PC-3 (cell line): Measurements from ENCODE around the gene PCP4. TPM values are rescaled to one million over a fixed set of nuclear protein-coding genes. Genes with fewer than 3 reads are reported as not detected.
A peak's percentile ranks its signal among the peaks of the same experiment; 100 is the strongest.

ENCODE experiments used
- ATAC-seq: fragments of 200-7000 bp; cut with Tn5 transposase; 2 replicates; pipeline ENCODE4 v1.9.1; 2020; ENCODE audit warnings: mild to moderate bottlenecking, moderate library complexity
- Bru-seq: library from RNA; stranded (reverse); fragments of 400-500 nt; gene quantifications from one replicate; lab custom pipeline; 2021; lab: Mats Ljungman, UMichigan
- BruChase-seq, 2 experiments: library from RNA; stranded (reverse); fragments of 400-500 nt; gene quantifications; one replicate each; lab custom pipeline; 2021; lab: Mats Ljungman, UMichigan
- BruUV-seq: library from RNA; stranded (reverse); fragments of 400-500 nt; replicated peaks from 2 replicates; lab custom pipeline; 2021; lab: Mats Ljungman, UMichigan
- CTCF ChIA-PET: fragments of 300-600 bp; sonication (Branson Sonifier 250); formaldehyde crosslinking; loops from one replicate; lab custom pipeline; 2022; ENCODE audit warnings: antibody characterized with exemption; lab: Charles Lee
- POLR2A ChIA-PET: fragments of 300-600 bp; sonication (Branson Sonifier 250); formaldehyde crosslinking; loops from one replicate; lab custom pipeline; 2022; ENCODE audit warnings: antibody characterized with exemption; ENCODE audit not compliant: unreplicated experiment; lab: Charles Lee
- DNase-seq: peaks from one replicate; pipeline ENCODE4 v3.0.0-alpha.2; 2015
- H2AFZ ChIP-seq: fragments of 300-600 bp; sonication (generic); 2 replicates; pipeline ENCODE4 v1.6.0; 2016; ENCODE audit warnings: antibody characterized with exemption, low read length
- H3F3A ChIP-seq: fragments of 300-600 bp; sonication (generic); one replicate; pipeline ENCODE4 v1.6.0; 2017; ENCODE audit warnings: antibody characterized with exemption, low read length, control low read depth, mild to moderate bottlenecking; ENCODE audit not compliant: unreplicated experiment
- H3K27ac ChIP-seq: fragments of 300-600 bp; sonication (generic); 2 replicates; pipeline ENCODE4 v1.5.1; 2016; ENCODE audit warnings: mild to moderate bottlenecking, low read length
- H3K27me3 ChIP-seq: fragments of 300-600 bp; sonication (generic); 2 replicates; pipeline ENCODE4 v1.6.1; 2016; ENCODE audit warnings: low read length, mixed read lengths
- H3K36me3 ChIP-seq: fragments of 300-600 bp; sonication (generic); 2 replicates; pipeline ENCODE4 v1.6.1; 2016; ENCODE audit warnings: low read depth, mixed run types, low read length, mixed read lengths
- H3K4me1 ChIP-seq: fragments of 300-600 bp; sonication (generic); 2 replicates; pipeline ENCODE4 v1.5.1; 2016; ENCODE audit warnings: low read length; ENCODE audit not compliant: insufficient read depth
- H3K4me2 ChIP-seq: fragments of 300-600 bp; sonication (generic); 2 replicates; pipeline ENCODE4 v1.6.0; 2016; ENCODE audit warnings: low read length
- H3K4me3 ChIP-seq: fragments of 300-600 bp; sonication (generic); 2 replicates; pipeline ENCODE4 v1.5.1; 2016; ENCODE audit warnings: mild to moderate bottlenecking, low read length, mixed read lengths
- H3K79me2 ChIP-seq: fragments of 300-600 bp; sonication (generic); 2 replicates; pipeline ENCODE4 v1.6.1; 2017; ENCODE audit warnings: low read length, mixed read lengths
- H3K9ac ChIP-seq: fragments of 300-600 bp; sonication (generic); 2 replicates; pipeline ENCODE4 v1.6.0; 2016; ENCODE audit warnings: mild to moderate bottlenecking, low read length
- H3K9me2 ChIP-seq: fragments of 300-600 bp; sonication (generic); replicated peaks from 2 replicates; pipeline ENCODE4 v1.6.1; 2016; ENCODE audit warnings: mixed run types, low read length, mixed read lengths
- H3K9me3 ChIP-seq: fragments of 300-600 bp; sonication (generic); 2 replicates; pipeline ENCODE4 v1.6.1; 2016; ENCODE audit warnings: low read length, mixed read lengths
- H4K20me1 ChIP-seq: fragments of 300-600 bp; sonication (generic); 2 replicates; pipeline ENCODE4 v1.6.1; 2016; ENCODE audit warnings: low read length, mixed read lengths
- CTCF ChIP-seq: fragments of 300-600 bp; sonication (generic); conservative IDR thresholded peaks from 2 replicates; pipeline ENCODE4 v1.5.1; 2017; ENCODE audit warnings: antibody characterized with exemption, low read depth, mild to moderate bottlenecking, low read length
- EZH2 ChIP-seq: fragments of 300-600 bp; sonication (generic); IDR thresholded peaks from one replicate; pipeline ENCODE4 v1.6.1; 2017; ENCODE audit warnings: antibody characterized with exemption, mild to moderate bottlenecking, low read length; ENCODE audit not compliant: unreplicated experiment
- EZH2phosphoT487 ChIP-seq: fragments of 300-600 bp; sonication (generic); IDR thresholded peaks from 2 replicates; pipeline ENCODE4 v1.6.1; 2018; ENCODE audit warnings: mild to moderate bottlenecking, antibody characterized with exemption, low read length, borderline replicate concordance
- intact Hi-C: fragments of 100-400 bp; cut with micrococcal nuclease; formaldehyde crosslinking; loops from 2 replicates; pipeline ENCODE4 v1.9.0; 2023
- long read RNA-seq: library from polyadenylated mRNA; unstranded; transcript quantifications from one replicate; pipeline ENCODE4 v2.0.0, GENCODE V29; 2021; ENCODE audit not compliant: unreplicated experiment
- total RNA-seq: library from RNA; depleted of rRNA; stranded (reverse); fragments of >200 nt; gene quantifications from 2 replicates; pipeline ENCODE4 v1.2.3, GENCODE V29; 2014; rRNA removed

The PCP4 gene
- total RNA-seq: not detected in 2 replicates
- not detected for Bru-seq, nascent RNA
- percentile 3 among the genes with signal in this experiment for BruChase-seq, experiment 1, labeled RNA remaining after a 6-hour chase
- BruChase-seq, experiment 2, labeled RNA remaining after a 2-hour chase: percentile 5 among the genes with signal in this experiment
- long read RNA-seq: 0 reads

DNA sequence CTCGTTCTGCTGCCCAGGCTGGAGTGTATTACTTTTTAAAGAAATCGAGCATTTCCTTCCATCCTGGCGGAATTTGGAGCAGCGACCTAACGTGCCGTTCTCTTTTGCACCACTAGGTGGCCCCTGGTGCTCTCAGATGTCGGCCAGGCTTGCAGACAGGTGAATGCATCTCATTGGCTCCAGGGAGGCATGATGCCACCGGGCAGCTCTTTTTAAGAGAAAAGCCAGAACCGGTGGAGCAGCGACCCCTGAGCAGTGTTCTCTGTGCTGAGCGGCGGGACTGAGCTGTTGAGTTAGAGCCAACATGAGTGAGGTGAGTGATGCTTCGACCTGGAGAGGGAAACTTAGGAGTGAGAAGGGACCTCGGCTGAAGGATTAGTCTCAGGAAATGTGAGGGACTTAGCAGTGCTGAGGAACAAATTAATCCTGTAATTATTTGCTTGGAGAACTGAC lies at the start of gene PCP4:
Gene PCP4, plus strand, starts transcription at position 241 of the 453 bp plus-strand sequence. Its CDS starts 64 bp downstream, at position 305.
- no peaks in the 10 kb centered on the region for H3K36me3 ChIP-seq
- H3K4me1 ChIP-seq: no peaks in the 10 kb centered on the region
- H3K9me2 ChIP-seq: no peaks in the 10 kb centered on the region
- peak within 1 kb of the TSS; percentile 20; the same call in 1 of the 2 replicates for H3K4me2 ChIP-seq
- TF ChIP-seq EZH2: no peak
- TF ChIP-seq EZH2phosphoT487: no peak
- TF ChIP-seq CTCF: peak; percentile 89
- CTCF ChIA-PET: interaction anchor here (0.7 to 0.8 kb wide), 3 partner anchors 23 to 1743 kb away, joined by 3 to 6 read pairs (median 4); no protein-coding TSS in a partner anchor
- no peak within 1 kb of the TSS for H3K27ac ChIP-seq
- H3K9ac ChIP-seq: no peak within 1 kb of the TSS
- BruUV-seq: no TSS peak
- H4K20me1 ChIP-seq: no peaks in the 10 kb centered on the region
- H2AFZ ChIP-seq: 0 out of 2 replicates have a peak within 1 kb of the TSS, but pooled peaks have one; percentile 37
- intact Hi-C loops: no loop called here
- H3K79me2 ChIP-seq: no peaks in the 10 kb centered on the region
- POLR2A ChIA-PET: no interaction called here
- ATAC-seq: peak; percentile 65
- H3K4me3 ChIP-seq: no peak within 1 kb of the TSS
- peak; percentile 74 for DNase-seq
- H3K27me3 ChIP-seq: peaks cover 23% of the 10 kb centered on the region
- no peaks in the 10 kb centered on the region for H3K9me3 ChIP-seq
- no peaks in the 10 kb centered on the region for H3F3A ChIP-seq

- H3K27me3 ChIP-seq: no peaks in the 10 kb centered on the region
- no peak overlapping the region for H3K4me3 ChIP-seq
- no peak for DNase-seq
- no peaks in the 10 kb centered on the region for H3K4me1 ChIP-seq
- H2AFZ ChIP-seq: no peak overlapping the region
- ATAC-seq: no peak
- H3K9me2 ChIP-seq: no peaks in the 10 kb centered on the region
- H3K36me3 ChIP-seq: no peaks in the 10 kb centered on the region
- no TSS peak for BruUV-seq
- H3K79me2 ChIP-seq: no peaks in the 10 kb centered on the region
- H3K9me3 ChIP-seq: no peaks in the 10 kb centered on the region
- no peaks in the 10 kb centered on the region for H4K20me1 ChIP-seq
- TF ChIP-seq EZH2 (no peak), CTCF (no peak), EZH2phosphoT487 (no peak)
- intact Hi-C loops: no loop called here
- H3K4me2 ChIP-seq: no peak overlapping the region
- H3F3A ChIP-seq: no peaks in the 10 kb centered on the region
- ChIA-PET POLR2A (no interaction called here), CTCF (no interaction called here)
- no peak overlapping the region for H3K9ac ChIP-seq
- H3K27ac ChIP-seq: no peak overlapping the region
These were observed 48.7 kb upstream of the PCP4 start for GRCh38 chr21:39818557-39818956.

- CTCF ChIA-PET: no interaction called here
- no peak overlapping the region for H3K4me3 ChIP-seq
- no peak overlapping the region for H3K4me2 ChIP-seq
- no peaks in the 10 kb centered on the region for H3K9me2 ChIP-seq
- H3K79me2 ChIP-seq: no peaks in the 10 kb centered on the region
- no peaks in the 10 kb centered on the region for H3K4me1 ChIP-seq
- ATAC-seq (no peak), DNase-seq (no peak)
- H3K36me3 ChIP-seq: no peaks in the 10 kb centered on the region
- no peaks in the 10 kb centered on the region for H3F3A ChIP-seq
- TF ChIP-seq CTCF (no peak), EZH2 (no peak)
- peaks cover 4% of the 10 kb centered on the region; the same call in 1 of the 2 replicates for H3K9me3 ChIP-seq
- no peak overlapping the region for H2AFZ ChIP-seq
- no peak overlapping the region for H3K9ac ChIP-seq
- BruUV-seq: no TSS peak
- POLR2A ChIA-PET: no interaction called here
- no peaks in the 10 kb centered on the region for H3K27me3 ChIP-seq
- intact Hi-C loops: no loop called here
- no peaks in the 10 kb centered on the region for H4K20me1 ChIP-seq
- no peak overlapping the region for H3K27ac ChIP-seq
These were observed 45.2 kb upstream of the PCP4 start for GRCh38 chr21:39822042-39822441.
